Measurements from ENCODE around the gene TMEM86B.

Gene TMEM86B

GRCh38 chr19:55228403-55229031 is at the start of gene TMEM86B:
Gene TMEM86B (minus strand): TSS chr19:55228763. CDS start chr19:55228741, 22 bp downstream.
- DNase-seq (ENCODE audit: low read depth in 2 of 2): no peak

GRCh38 chr19:55277494-55277893 is 48.9 kb upstream of the TMEM86B start:
- DNase-seq (ENCODE audit: low read depth in 2 of 2): no peak

- DNase-seq (ENCODE audit: low read depth in 2 of 2): no peak
Observed at GRCh38 chr19:55276720-55277430, 48.3 kb upstream of the TMEM86B start.

- no peak for DNase-seq (ENCODE audit: low read depth in 2 of 2)
Observed at GRCh38 chr19:55275851-55276719, 47.5 kb upstream of the TMEM86B start.

GRCh38 chr19:55273978-55274707 is 45.6 kb upstream of the TMEM86B start:
- no peak for DNase-seq (ENCODE audit: low read depth in 2 of 2)

- no peak for DNase-seq (ENCODE audit: low read depth in 2 of 2)
Observed at GRCh38 chr19:55272142-55272541, 43.6 kb upstream of the TMEM86B start.

- DNase-seq (ENCODE audit: low read depth in 2 of 2): no peak
Observed at GRCh38 chr19:55270172-55270942, 41.8 kb upstream of the TMEM86B start.

GRCh38 chr19:55269299-55269698 is 40.7 kb upstream of the TMEM86B start:
- no peak for DNase-seq (ENCODE audit: low read depth in 2 of 2)

- DNase-seq (ENCODE audit: low read depth in 2 of 2): no peak
Observed at GRCh38 chr19:55266840-55267239, 38.3 kb upstream of the TMEM86B start.

- DNase-seq (ENCODE audit: low read depth in 2 of 2): no peak
Observed at GRCh38 chr19:55266404-55266803, 37.8 kb upstream of the TMEM86B start.

- no peak for DNase-seq (ENCODE audit: low read depth in 2 of 2)
Observed at GRCh38 chr19:55265723-55266386, 37.3 kb upstream of the TMEM86B start.

GRCh38 chr19:55265173-55265572 is 36.6 kb upstream of the TMEM86B start:
- DNase-seq (ENCODE audit: low read depth in 2 of 2): no peak

GRCh38 chr19:55264531-55264930 is 36.0 kb upstream of the TMEM86B start:
- no peak for DNase-seq (ENCODE audit: low read depth in 2 of 2)

- no peak for DNase-seq (ENCODE audit: low read depth in 2 of 2)
Observed at GRCh38 chr19:55262359-55262758, 33.8 kb upstream of the TMEM86B start.

GRCh38 chr19:55261671-55262126 is 33.1 kb upstream of the TMEM86B start:
- DNase-seq (ENCODE audit: low read depth in 2 of 2): no peak

- DNase-seq (ENCODE audit: low read depth in 2 of 2): no peak
Observed at GRCh38 chr19:55259540-55260210, 31.1 kb upstream of the TMEM86B start.

- DNase-seq (ENCODE audit: low read depth in 2 of 2): peak; percentile 92 to 97
Observed at GRCh38 chr19:55258828-55259539, 30.4 kb upstream of the TMEM86B start, which contains the start of gene PPP6R1. Gene PPP6R1 (minus strand): TSS chr19:55259017. CDS start chr19:55247103, 11,914 bp downstream.

GRCh38 chr19:55258476-55258827 is 29.9 kb upstream of the TMEM86B start:
- DNase-seq (ENCODE audit: low read depth in 2 of 2): peak; percentile 30 to 36
